ENCODE measurements around the gene ABCB4.

Gene ABCB4

GRCh38 chr7:87416682-87417587 lies 58.5 kb downstream of the ABCB4 start:
- H3K27ac Mint-ChIP-seq = no peak overlapping the region
- H3K36me3 Mint-ChIP-seq = no peaks in the 10 kb centered on the region
- H3K4me3 Mint-ChIP-seq = no peak overlapping the region
- H3K9me3 Mint-ChIP-seq (ENCODE audit: low read depth) = no peaks in the 10 kb centered on the region
- no peaks in the 10 kb centered on the region for H3K4me1 Mint-ChIP-seq (ENCODE audit: low read depth)
- H3K27me3 Mint-ChIP-seq = peaks cover 1% of the 10 kb centered on the region

GRCh38 chr7:87414794-87415188 lies 60.7 kb downstream of the ABCB4 start:
- Mint-ChIP-seq H3K27me3 (peaks cover 1% of the 10 kb centered on the region), H3K9me3 (ENCODE audit: low read depth) (no peaks in the 10 kb centered on the region), H3K4me1 (ENCODE audit: low read depth) (no peaks in the 10 kb centered on the region), H3K27ac (no peak overlapping the region), H3K4me3 (no peak overlapping the region), H3K36me3 (no peaks in the 10 kb centered on the region)

- no peak overlapping the region for H3K4me3 Mint-ChIP-seq
Measured at GRCh38 chr7:87413951-87414793, 61.3 kb downstream of the ABCB4 start.

GRCh38 chr7:87413029-87413428 lies 62.5 kb downstream of the ABCB4 start:
- no peak overlapping the region for H3K4me3 Mint-ChIP-seq
- no peaks in the 10 kb centered on the region for H3K4me1 Mint-ChIP-seq (ENCODE audit: low read depth)
- H3K27ac Mint-ChIP-seq = no peak overlapping the region
- no peaks in the 10 kb centered on the region for H3K9me3 Mint-ChIP-seq (ENCODE audit: low read depth)
- no peaks in the 10 kb centered on the region for H3K36me3 Mint-ChIP-seq
- peaks cover 1% of the 10 kb centered on the region for H3K27me3 Mint-ChIP-seq

More at GRCh38 chr7:87413951-87414793, 61.3 kb downstream of the ABCB4 start:
- peaks cover 1% of the 10 kb centered on the region for H3K27me3 Mint-ChIP-seq
- H3K4me1 Mint-ChIP-seq (ENCODE audit: low read depth) = no peaks in the 10 kb centered on the region
- no peaks in the 10 kb centered on the region for H3K36me3 Mint-ChIP-seq
- H3K9me3 Mint-ChIP-seq (ENCODE audit: low read depth) = no peaks in the 10 kb centered on the region
- H3K27ac Mint-ChIP-seq = no peak overlapping the region

- no peaks in the 10 kb centered on the region for H3K4me1 Mint-ChIP-seq (ENCODE audit: low read depth)
Measured at GRCh38 chr7:87411186-87411585, 64.3 kb downstream of the ABCB4 start.

GRCh38 chr7:87404674-87405073 lies 70.8 kb downstream of the ABCB4 start:
- Mint-ChIP-seq H3K9me3 (ENCODE audit: low read depth) (no peaks in the 10 kb centered on the region), H3K27ac (no peak overlapping the region), H3K36me3 (peaks cover 2% of the 10 kb centered on the region), H3K4me1 (ENCODE audit: low read depth) (no peaks in the 10 kb centered on the region), H3K27me3 (peaks cover 2% of the 10 kb centered on the region), H3K4me3 (no peak overlapping the region)

More at GRCh38 chr7:87411186-87411585, 64.3 kb downstream of the ABCB4 start:
- no peak overlapping the region for H3K4me3 Mint-ChIP-seq
- H3K36me3 Mint-ChIP-seq = no peaks in the 10 kb centered on the region
- no peaks in the 10 kb centered on the region for H3K27me3 Mint-ChIP-seq
- no peaks in the 10 kb centered on the region for H3K9me3 Mint-ChIP-seq (ENCODE audit: low read depth)
- no peak overlapping the region for H3K27ac Mint-ChIP-seq

- Mint-ChIP-seq H3K27me3 (no peaks in the 10 kb centered on the region), H3K27ac (no peak overlapping the region), H3K9me3 (ENCODE audit: low read depth) (no peaks in the 10 kb centered on the region), H3K4me3 (no peak overlapping the region), H3K36me3 (peaks cover 15% of the 10 kb centered on the region), H3K4me1 (ENCODE audit: low read depth) (no peaks in the 10 kb centered on the region)
Measured at GRCh38 chr7:87398446-87398845, 77.0 kb downstream of the ABCB4 start.

- peaks cover 31% of the 10 kb centered on the region for H3K36me3 Mint-ChIP-seq
Measured at GRCh38 chr7:87395442-87396020, 79.9 kb downstream of the ABCB4 start.

GRCh38 chr7:87391020-87391701 lies 84.3 kb downstream of the ABCB4 start:
- Mint-ChIP-seq H3K9me3 (ENCODE audit: low read depth) (no peaks in the 10 kb centered on the region), H3K4me3 (no peak overlapping the region), H3K36me3 (peaks cover 53% of the 10 kb centered on the region), H3K4me1 (ENCODE audit: low read depth) (peaks cover 4% of the 10 kb centered on the region), H3K27ac (no peak overlapping the region), H3K27me3 (no peaks in the 10 kb centered on the region)

More at GRCh38 chr7:87395442-87396020, 79.9 kb downstream of the ABCB4 start:
- Mint-ChIP-seq H3K27ac (no peak overlapping the region), H3K9me3 (ENCODE audit: low read depth) (no peaks in the 10 kb centered on the region), H3K4me3 (no peak overlapping the region), H3K4me1 (ENCODE audit: low read depth) (peaks cover 4% of the 10 kb centered on the region), H3K27me3 (no peaks in the 10 kb centered on the region)

- H3K36me3 Mint-ChIP-seq = peaks cover 29% of the 10 kb centered on the region
Measured at GRCh38 chr7:87380905-87381304, 94.6 kb downstream of the ABCB4 start.

GRCh38 chr7:87375662-87376435 lies 99.6 kb downstream of the ABCB4 start:
- Mint-ChIP-seq H3K9me3 (ENCODE audit: low read depth) (no peaks in the 10 kb centered on the region), H3K27me3 (no peaks in the 10 kb centered on the region), H3K27ac (no peak overlapping the region), H3K36me3 (peaks cover 13% of the 10 kb centered on the region), H3K4me3 (no peak overlapping the region), H3K4me1 (ENCODE audit: low read depth) (no peaks in the 10 kb centered on the region)

More at GRCh38 chr7:87380905-87381304, 94.6 kb downstream of the ABCB4 start:
- no peaks in the 10 kb centered on the region for H3K27me3 Mint-ChIP-seq
- H3K27ac Mint-ChIP-seq = no peak overlapping the region
- H3K4me3 Mint-ChIP-seq = no peak overlapping the region
- no peaks in the 10 kb centered on the region for H3K9me3 Mint-ChIP-seq (ENCODE audit: low read depth)
- H3K4me1 Mint-ChIP-seq (ENCODE audit: low read depth) = no peaks in the 10 kb centered on the region

- Mint-ChIP-seq H3K4me1 (ENCODE audit: low read depth) (peaks cover 5% of the 10 kb centered on the region), H3K27me3 (no peaks in the 10 kb centered on the region), H3K36me3 (peaks cover 11% of the 10 kb centered on the region), H3K9me3 (ENCODE audit: low read depth) (no peaks in the 10 kb centered on the region), H3K4me3 (no peak overlapping the region), H3K27ac (no peak overlapping the region)
Measured at GRCh38 chr7:87370660-87371180, 104.8 kb downstream of the ABCB4 start.

- H3K27me3 Mint-ChIP-seq = no peaks in the 10 kb centered on the region
- H3K4me1 Mint-ChIP-seq (ENCODE audit: low read depth) = peaks cover 5% of the 10 kb centered on the region
- H3K9me3 Mint-ChIP-seq (ENCODE audit: low read depth) = no peaks in the 10 kb centered on the region
- peaks cover 9% of the 10 kb centered on the region for H3K36me3 Mint-ChIP-seq
- no peak overlapping the region for H3K4me3 Mint-ChIP-seq
- no peak overlapping the region for H3K27ac Mint-ChIP-seq
Measured at GRCh38 chr7:87369216-87369615, 106.3 kb downstream of the ABCB4 start.

GRCh38 chr7:87364246-87364645 lies 111.2 kb downstream of the ABCB4 start:
- Mint-ChIP-seq H3K27ac (no peak overlapping the region), H3K4me1 (ENCODE audit: low read depth) (peaks cover 4% of the 10 kb centered on the region), H3K9me3 (ENCODE audit: low read depth) (no peaks in the 10 kb centered on the region), H3K36me3 (no peaks in the 10 kb centered on the region), H3K4me3 (no peak overlapping the region), H3K27me3 (no peaks in the 10 kb centered on the region)
